H1 (cell line): ENCODE measurements around the gene SLC25A27. TPM values are rescaled to one million over a fixed set of nuclear protein-coding genes. Genes with fewer than 3 reads are reported as not detected.

Experiments
- CTCF ChIA-PET: fragments of 300-600 bp; sonication (Branson Sonifier 250); formaldehyde crosslinking; loops from one replicate; lab custom pipeline; 2021; ENCODE audit not compliant: partially characterized antibody; lab: Charles Lee
- POLR2A ChIA-PET: fragments of 300-600 bp; sonication (Branson Sonifier 250); formaldehyde crosslinking; loops from one replicate; lab custom pipeline; 2021; ENCODE audit warnings: inconsistent platforms; ENCODE audit not compliant: partially characterized antibody; lab: Charles Lee
- DNase-seq, 2 experiments: peaks; one replicate each; pipeline versions ENCODE4 v3.0.0 to v3.0.0-alpha.2; 2010 to 2022; ENCODE audit warnings: low spot score in 2 of 2, low read depth in 1 of 2, mixed read lengths in 1 of 2
- FAIRE-seq: peaks from 2 replicates; lab custom pipeline; 2011; peaks lifted over from hg19 to GRCh38; lab: Jason Lieb, UNC
- H2AFZ ChIP-seq: 2 replicates; pipeline ENCODE4 v1.8.1; 2012; ENCODE audit warnings: low read length, inconsistent platforms
- H2AK5ac ChIP-seq: 2 replicates; pipeline ENCODE4 v1.6.1; 2013; ENCODE audit warnings: low read depth, low read length
- H2BK120ac ChIP-seq: replicated peaks from 2 replicates; pipeline ENCODE3; 2013; ENCODE audit warnings: low read depth, low read length, inconsistent platforms
- H2BK12ac ChIP-seq: 2 replicates; pipeline ENCODE4 v1.6.1; 2013; ENCODE audit warnings: low read depth, low read length
- H2BK15ac ChIP-seq: 2 replicates; pipeline ENCODE4 v1.6.1; 2013; ENCODE audit warnings: low read length
- H2BK20ac ChIP-seq: 2 replicates; pipeline ENCODE4 v1.6.1; 2013; ENCODE audit warnings: low read length
- H2BK5ac ChIP-seq: 2 replicates; pipeline ENCODE4 v1.6.1; 2013; ENCODE audit warnings: low read depth, low read length
- H3K14ac ChIP-seq: 2 replicates; pipeline ENCODE4 v1.6.1; 2013; ENCODE audit warnings: inconsistent platforms; ENCODE audit not compliant: insufficient read length
- H3K18ac ChIP-seq: 2 replicates; pipeline ENCODE4 v1.6.1; 2013; ENCODE audit warnings: low read length; ENCODE audit errors: extremely low read depth
- H3K23ac ChIP-seq: 2 replicates; pipeline ENCODE4 v1.6.1; 2013; ENCODE audit warnings: inconsistent platforms; ENCODE audit not compliant: insufficient read length
- H3K23me2 ChIP-seq: 2 replicates; pipeline ENCODE4 v1.6.1; 2013; ENCODE audit warnings: low read depth, low read length
- H3K27ac ChIP-seq: 2 replicates; pipeline ENCODE4 v1.6.1; 2011; ENCODE audit warnings: low read depth, low read length, inconsistent platforms
- H3K27me3 ChIP-seq, 4 experiments: replicated peaks in 1 of 4; 1 replicate in 1 of 4; 2 replicates in 3 of 4; pipeline versions ENCODE4 v1.6.1 to v1.8.1; 2011 to 2013; ENCODE audit warnings: low read length in 3 of 4, mild to moderate bottlenecking in 3 of 4, inconsistent platforms in 2 of 4, mixed read lengths in 2 of 4, moderate library complexity in 1 of 4; ENCODE audit not compliant: control insufficient read depth in 3 of 4, insufficient read depth in 3 of 4; ENCODE audit errors: extremely low read depth in 1 of 4
- H3K36me3 ChIP-seq, 4 experiments: 2 replicates each; pipeline versions ENCODE4 v1.6.1 to v1.8.1; 2011 to 2013; ENCODE audit warnings: mild to moderate bottlenecking in 4 of 4, low read length in 3 of 4, moderate library complexity in 2 of 4, control low read depth in 1 of 4, inconsistent platforms in 1 of 4; ENCODE audit not compliant: insufficient read depth in 4 of 4, control insufficient read depth in 2 of 4
- H3K4ac ChIP-seq: replicated peaks from 2 replicates; pipeline ENCODE3; 2013; ENCODE audit warnings: low read length, low read depth, mixed read lengths, inconsistent platforms; ENCODE audit not compliant: insufficient read length
- H3K4me1 ChIP-seq, 4 experiments: replicated peaks in 1 of 4; 1 replicate in 1 of 4; 2 replicates in 3 of 4; pipeline versions ENCODE4 v1.6.1 to v1.8.1; 2011 to 2013; ENCODE audit warnings: low read length in 3 of 4, inconsistent platforms in 2 of 4, mixed read lengths in 1 of 4; ENCODE audit not compliant: insufficient read depth in 4 of 4, control insufficient read depth in 3 of 4
- H3K4me2 ChIP-seq, 2 experiments: 2 replicates each; pipeline versions ENCODE4 v1.6.1 to v1.8.1; 2011 to 2013; ENCODE audit warnings: low read depth in 2 of 2, low read length in 2 of 2, control low read depth in 1 of 2, inconsistent platforms in 1 of 2, mild to moderate bottlenecking in 1 of 2; ENCODE audit not compliant: insufficient read depth in 1 of 2
- H3K4me3 ChIP-seq, 4 experiments: fragments of 200-600, 300-600 bp in 1 of 4; sonication (generic), shearing (Covaris generic), sonication (Bioruptor Twin) in 1 of 4; 2 replicates each; pipeline versions ENCODE4 v1.5.1 to v1.8.1; 2011 to 2016; ENCODE audit warnings: low read length in 4 of 4, low read depth in 3 of 4, control low read depth in 2 of 4, inconsistent platforms in 2 of 4, mild to moderate bottlenecking in 2 of 4, mixed read lengths in 1 of 4, moderate library complexity in 1 of 4; ENCODE audit not compliant: insufficient read depth in 2 of 4; ENCODE audit errors: extremely low read depth in 1 of 4
- H3K56ac ChIP-seq: replicated peaks from 2 replicates; pipeline ENCODE3; 2013; ENCODE audit warnings: low read depth, mild to moderate bottlenecking, mixed read lengths, low read length, inconsistent platforms; ENCODE audit not compliant: insufficient read length
- H3K79me1 ChIP-seq: 2 replicates; pipeline ENCODE4 v1.6.1; 2013; ENCODE audit warnings: low read depth, low read length, control low read depth
- H3K79me2 ChIP-seq, 2 experiments: 2 replicates each; pipeline versions ENCODE4 v1.6.1 to v1.8.1; 2012 to 2013; ENCODE audit warnings: low read length in 2 of 2, mild to moderate bottlenecking in 2 of 2, inconsistent platforms in 1 of 2; ENCODE audit not compliant: insufficient read depth in 2 of 2, control insufficient read depth in 1 of 2
- H3K9ac ChIP-seq, 4 experiments: replicated peaks in 1 of 4; 1 replicate in 1 of 4; 2 replicates in 3 of 4; pipeline versions ENCODE4 v1.6.1 to v1.8.1; 2011 to 2013; ENCODE audit warnings: low read depth in 3 of 4, low read length in 3 of 4, control low read depth in 2 of 4, mild to moderate bottlenecking in 2 of 4, moderate library complexity in 2 of 4, inconsistent platforms in 1 of 4; ENCODE audit errors: extremely low read depth in 1 of 4
- H3K9me3 ChIP-seq, 2 experiments: 2 replicates each; pipeline versions ENCODE4 v1.6.1 to v1.8.1; 2012 to 2013; ENCODE audit warnings: mild to moderate bottlenecking in 2 of 2, moderate library complexity in 2 of 2, control low read depth in 1 of 2, inconsistent platforms in 1 of 2, low read depth in 1 of 2, low read length in 1 of 2, mixed read lengths in 1 of 2; ENCODE audit not compliant: insufficient read depth in 2 of 2
- H4K20me1 ChIP-seq, 2 experiments: replicated peaks in 1 of 2; 2 replicates each; pipeline versions ENCODE3 to v1.8.1; 2011 to 2013; ENCODE audit warnings: inconsistent platforms in 2 of 2, low read length in 2 of 2, mild to moderate bottlenecking in 1 of 2; ENCODE audit not compliant: insufficient read depth in 2 of 2, control insufficient read depth in 1 of 2
- H4K5ac ChIP-seq: 2 replicates; pipeline ENCODE4 v1.6.1; 2013; ENCODE audit warnings: low read length, low read depth, mixed read lengths, inconsistent platforms; ENCODE audit not compliant: insufficient read length
- H4K8ac ChIP-seq: 2 replicates; pipeline ENCODE4 v1.8.0; 2013; ENCODE audit warnings: mild to moderate bottlenecking, moderate library complexity, low read length, inconsistent platforms; ENCODE audit not compliant: insufficient read depth; ENCODE audit errors: extremely low read depth
- H4K91ac ChIP-seq: replicated peaks from 2 replicates; pipeline ENCODE3; 2013; ENCODE audit warnings: low read length, mixed read lengths, inconsistent platforms; ENCODE audit not compliant: insufficient read length
- BCL11A ChIP-seq, 2 experiments: IDR thresholded peaks; one replicate each; pipeline ENCODE4 v1.6.1; 2011; ENCODE audit warnings: low read depth in 2 of 2, low read length in 2 of 2, mild to moderate bottlenecking in 2 of 2
- CHD1 ChIP-seq: IDR thresholded peaks from 2 replicates; pipeline ENCODE4 v1.6.1; 2012; ENCODE audit warnings: low read depth, low read length, improper control_type of control experiment
- CTCF ChIP-seq, 3 experiments: IDR thresholded peaks; 1 replicate in 2 of 3; 2 replicates in 1 of 3; pipeline versions ENCODE4 v1.5.1 to v1.6.1; 2011; ENCODE audit warnings: low read length in 3 of 3, mild to moderate bottlenecking in 3 of 3, inconsistent platforms in 2 of 3, low read depth in 1 of 3, moderate library complexity in 1 of 3; ENCODE audit not compliant: insufficient read depth in 1 of 3; ENCODE audit errors: control extremely low read depth in 1 of 3
- EZH2 ChIP-seq: fragments of 200-600 bp; sonication (generic); IDR thresholded peaks from 2 replicates; pipeline ENCODE4 v1.7.1; 2012; ENCODE audit warnings: low read depth, mild to moderate bottlenecking, moderate library complexity, low read length, inconsistent platforms; ENCODE audit not compliant: severe bottlenecking
- FOSL1 ChIP-seq: IDR thresholded peaks from 2 replicates; pipeline ENCODE4 v1.6.1; 2011; ENCODE audit warnings: mild to moderate bottlenecking, low read depth, low read length, moderate library complexity; ENCODE audit not compliant: insufficient read depth
- KDM5A ChIP-seq: fragments of 200-600 bp; IDR thresholded peaks from 2 replicates; pipeline ENCODE4 v1.7.1; 2012; ENCODE audit warnings: mild to moderate bottlenecking, low read length, inconsistent platforms, mixed read lengths
- RAD21 ChIP-seq, 2 experiments: IDR thresholded peaks in 1 of 2; conservative IDR thresholded peaks in 1 of 2; 2 replicates each; pipeline ENCODE4 v1.6.1; 2011; ENCODE audit warnings: low read depth in 2 of 2, low read length in 2 of 2, improper control_type of control experiment in 1 of 2, inconsistent platforms in 1 of 2, mild to moderate bottlenecking in 1 of 2, moderate library complexity in 1 of 2
- RFX5 ChIP-seq: IDR thresholded peaks from 2 replicates; pipeline ENCODE4 v1.6.1; 2011; ENCODE audit warnings: low read depth, low read length, improper control_type of control experiment, borderline replicate concordance
- SIX5 ChIP-seq: IDR thresholded peaks from 2 replicates; pipeline ENCODE4 v1.6.1; 2011; ENCODE audit warnings: mild to moderate bottlenecking, low read depth, low read length
- SRF ChIP-seq: IDR thresholded peaks from 2 replicates; pipeline ENCODE4 v1.6.1; 2011; ENCODE audit warnings: mild to moderate bottlenecking, low read depth, low read length, moderate library complexity
- TBP ChIP-seq: IDR thresholded peaks from 2 replicates; pipeline ENCODE4 v1.6.1; 2011; ENCODE audit warnings: low read depth, low read length, improper control_type of control experiment
- YY1 ChIP-seq: IDR thresholded peaks from 2 replicates; pipeline ENCODE4 v1.6.1; 2011; ENCODE audit warnings: low read depth, mild to moderate bottlenecking, low read length
- WGBS, 2 experiments: shearing (Covaris generic) in 1 of 2; methylation state at CpG; one replicate each; pipeline versions ENCODE4 v1.1.6 to v1.1.7; 2013 to 2015; ENCODE audit warnings: low lambda C conversion rate in 2 of 2, mixed read lengths in 2 of 2, inconsistent platforms in 1 of 2, low coverage in 1 of 2, missing lambda C conversion rate in 1 of 2; ENCODE audit not compliant: insufficient replicate concordance in 2 of 2, insufficient coverage in 1 of 2, insufficient read length in 1 of 2; ENCODE audit errors: extremely low coverage in 1 of 2, missing lambda C conversion rate in 1 of 2; 5-methylcytosine and 5-hydroxymethylcytosine counted together
- polyA plus RNA-seq, 7 experiments: library from polyadenylated mRNA; depleted of rRNA in 3 of 7; stranded (reverse) in 5 of 7; unstranded in 2 of 7; fragments of >200 nt in 5 of 7; fragments of 200-250 nt in 2 of 7; gene quantifications; 1 replicate in 5 of 7; 2 replicates in 1 of 7; 4 replicates in 1 of 7; pipeline versions ENCODE4 v1.2.1 to v1.2.3, GENCODE V29; 2011 to 2013; ENCODE audit warnings: missing spikeins in 2 of 7, mixed read lengths in 2 of 7
- total RNA-seq: library from RNA; stranded (reverse); fragmentation: NEBNext Ultra II Directional; extraction: Animal tissue kit (Norgen Biotek cat#: 25700); gene quantifications from 2 replicates; pipeline ENCODE4 v1.2.1, GENCODE V29; 2021

SLC25A27 gene
- total and polyA plus RNA-seq, 2 of the 8 experiments (the other 6 are each of a cell fraction or from before 2014, with no cell fraction given): 7.3 to 8.4 TPM

GRCh38 chr6:46704562-46704961, 51.8 kb downstream of the SLC25A27 start:
- Histone ChIP-seq H4K91ac (no peak overlapping the region), H2AK5ac (no peak overlapping the region), H4K20me1 (no peaks in the 10 kb centered on the region), H2AFZ (no peak overlapping the region), H2BK15ac (no peak overlapping the region), H3K9me3 (no peaks in the 10 kb centered on the region), H2BK5ac (no peak overlapping the region), H3K27me3 (no peaks in the 10 kb centered on the region), H3K27ac (no peak overlapping the region), H4K5ac (no peak overlapping the region), H3K36me3 (no peaks in the 10 kb centered on the region), H3K18ac (no peak overlapping the region), H3K23ac (no peak overlapping the region), H3K56ac (no peak overlapping the region), H2BK12ac (no peak overlapping the region), H4K8ac (no peak overlapping the region), H3K79me1 (no peaks in the 10 kb centered on the region), H3K14ac (no peak overlapping the region), H3K4me1 (no peaks in the 10 kb centered on the region), H3K79me2 (no peaks in the 10 kb centered on the region), H3K4me3 (no peak overlapping the region), H3K9ac (no peak overlapping the region), H3K23me2 (no peaks in the 10 kb centered on the region), H2BK20ac (no peak overlapping the region), H3K4me2 (no peak overlapping the region), H3K4ac (no peak overlapping the region), H2BK120ac (no peak overlapping the region)
- POLR2A ChIA-PET: no interaction called here
- FAIRE-seq: no peak
- CTCF ChIA-PET: interaction anchor here (0.7 to 1.9 kb wide), 5 partner anchors 18 to 156 kb away, joined by 3 to 7 read pairs (median 3); no protein-coding TSS in a partner anchor
- DNase-seq: no peak
- WGBS, 2 experiments: 56% methylated on average over 3 of the region's 3 CpGs; no CpG with 5 or more reads in 1 of the 2 experiments
- no peak for TF ChIP-seq RFX5
- TF ChIP-seq CHD1: no peak
- TF ChIP-seq RAD21 (IDR thresholded peaks at IDR 0.05 in 1 of 2, conservative IDR thresholded peaks at IDR 0.05 in 1 of 2; ENCODE audit: low read depth in 2 of 2, low read length in 2 of 2): peak; percentile 46 to 49
- TF ChIP-seq SIX5: no peak
- no peak for TF ChIP-seq BCL11A (IDR thresholded peaks at IDR 0.05; ENCODE audit: low read depth in 2 of 2, low read length in 2 of 2)
- no peak for TF ChIP-seq EZH2
- 0 out of 2 replicates have a peak, but pooled peaks have one; percentile 20 for TF ChIP-seq YY1
- TF ChIP-seq SRF: no peak
- TF ChIP-seq KDM5A: no peak
- no peak for TF ChIP-seq FOSL1
- TF ChIP-seq CTCF (IDR thresholded peaks at IDR 0.05; ENCODE audit: control extremely low read depth in 1 of 3, insufficient read depth in 1 of 3, low read depth in 1 of 3, low read length in 3 of 3): peak in 1 of 3 experiments; percentile 5; a peak in 1 of 4 replicates
- TF ChIP-seq TBP: no peak
